Measurements from ENCODE around the gene C20orf204. TPM values are rescaled to one million over a fixed set of nuclear protein-coding genes. Genes with fewer than 3 reads are reported as not detected.

The C20orf204 gene
- total and polyA plus RNA-seq, 3 experiments from 2014 or later: 0.40 to 2.7 (median 2.4) TPM

Other genes starting within 250 kb of the C20orf204 start
- under 1 TPM; 0.31 to 0.39 TPM for gene ZBTB46, start 204.9 kb upstream of the C20orf204 start, total RNA-seq
- gene ZBTB46, start 204.9 kb upstream of the C20orf204 start, polyA plus RNA-seq: 0.08 TPM
- gene ABHD16B, start 174.7 kb upstream of the C20orf204 start, total RNA-seq: not detected
- not detected for gene ABHD16B, start 174.7 kb upstream of the C20orf204 start, polyA plus RNA-seq
- 10 to 100 TPM; 60.0 to 64.4 TPM for gene TPD52L2, start 170.9 kb upstream of the C20orf204 start, total RNA-seq
- 72.1 TPM for gene TPD52L2, start 170.9 kb upstream of the C20orf204 start, polyA plus RNA-seq
- gene DNAJC5, start 141.1 kb upstream of the C20orf204 start, total RNA-seq: 10 to 100 TPM; 38.9 to 40.9 TPM
- 8.3 TPM for gene DNAJC5, start 141.1 kb upstream of the C20orf204 start, polyA plus RNA-seq
- gene UCKL1, start 79.8 kb upstream of the C20orf204 start, total RNA-seq: 10 to 100 TPM; 35.7 to 36.2 TPM
- gene UCKL1, start 79.8 kb upstream of the C20orf204 start, polyA plus RNA-seq: 34.5 TPM
- gene ZNF512B, start 66.3 kb upstream of the C20orf204 start, total RNA-seq: 10 to 100 TPM; 11.5 to 12.1 TPM
- 1.0 TPM for gene ZNF512B, start 66.3 kb upstream of the C20orf204 start, polyA plus RNA-seq
- 10 to 100 TPM; 19.3 to 24.5 TPM for gene SAMD10, start 56.5 kb upstream of the C20orf204 start, total RNA-seq
- gene SAMD10, start 56.5 kb upstream of the C20orf204 start, polyA plus RNA-seq: 15.6 TPM
- gene PRPF6, start 55.0 kb upstream of the C20orf204 start, total RNA-seq: 10 to 100 TPM; 76.2 to 78.3 TPM
- 97.1 TPM for gene PRPF6, start 55.0 kb upstream of the C20orf204 start, polyA plus RNA-seq
- not detected for gene SOX18, start 13.5 kb downstream of the C20orf204 start, total RNA-seq
- not detected for gene SOX18, start 13.5 kb downstream of the C20orf204 start, polyA plus RNA-seq
- 10 to 100 TPM; 24.2 to 24.5 TPM for gene TCEA2, start 27.0 kb downstream of the C20orf204 start, total RNA-seq
- gene TCEA2, start 27.0 kb downstream of the C20orf204 start, polyA plus RNA-seq: 30.9 TPM
- 10 to 100 TPM; 35.3 to 36.9 TPM for gene RGS19, start 43.3 kb downstream of the C20orf204 start, total RNA-seq
- 120 TPM for gene RGS19, start 43.3 kb downstream of the C20orf204 start, polyA plus RNA-seq
- under 1 TPM; 0.38 to 0.44 TPM for gene OPRL1, start 43.9 kb downstream of the C20orf204 start, total RNA-seq
- gene OPRL1, start 43.9 kb downstream of the C20orf204 start, polyA plus RNA-seq: 0.49 TPM
- gene LKAAEAR1, start 48.2 kb downstream of the C20orf204 start, total RNA-seq: under 1 TPM; 0.29 to 0.39 TPM
- 1.2 TPM for gene LKAAEAR1, start 48.2 kb downstream of the C20orf204 start, polyA plus RNA-seq
- gene NPBWR2, start 71.4 kb downstream of the C20orf204 start, total RNA-seq: not detected
- not detected for gene NPBWR2, start 71.4 kb downstream of the C20orf204 start, polyA plus RNA-seq
- under 1 TPM in 1 of 2 experiments, not detected in 1; 0.07 TPM for gene MYT1, start 128.3 kb downstream of the C20orf204 start, total RNA-seq
- gene MYT1, start 128.3 kb downstream of the C20orf204 start, polyA plus RNA-seq: not detected
- gene PCMTD2, start 219.6 kb downstream of the C20orf204 start, total RNA-seq: 10 to 100 TPM; 36.8 to 37.4 TPM
- gene PCMTD2, start 219.6 kb downstream of the C20orf204 start, polyA plus RNA-seq: 58.8 TPM

Data from CD8-positive, alpha-beta memory T cell (primary cell).